ENCODE measurements around the gene SWT1.
"Not testable (repeated sequence)": the region's sequence is repeated elsewhere in the genome, so short reads cannot be mapped to it uniquely, and the experiment has no call there.

SWT1 gene

GRCh38 chr1:185249563-185249962 lies 92.6 kb downstream of the SWT1 start:
- Histone ChIP-seq H3K36me3 (ENCODE audit: insufficient read depth, low read length) (no peaks in the 10 kb centered on the region), H3K4me3 (ENCODE audit: low read length) (no peak overlapping the region), H3K9me3 (ENCODE audit: insufficient read depth, low read depth, low read length) (no peaks in the 10 kb centered on the region), H3K27me3 (ENCODE audit: insufficient read depth, low read length) (no peaks in the 10 kb centered on the region), H3K9ac (ENCODE audit: low read depth, low read length) (no peak overlapping the region), H3K27ac (ENCODE audit: low read depth, low read length) (peak overlapping the region; percentile 70; the same call in 1 of the 2 replicates), H3K4me1 (ENCODE audit: insufficient read depth, low read length) (peaks cover 11% of the 10 kb centered on the region; the same call in 1 of the 2 replicates)
- WGBS: 66% methylated on average over 2 of the region's 2 CpGs

- Histone ChIP-seq H3K4me1 (ENCODE audit: insufficient read depth, low read length) (peaks cover 11% of the 10 kb centered on the region; the same call in 1 of the 2 replicates), H3K27me3 (ENCODE audit: insufficient read depth, low read length) (no peaks in the 10 kb centered on the region), H3K9ac (ENCODE audit: low read depth, low read length) (no peak overlapping the region), H3K36me3 (ENCODE audit: insufficient read depth, low read length) (no peaks in the 10 kb centered on the region), H3K4me3 (ENCODE audit: low read length) (no peak overlapping the region), H3K9me3 (ENCODE audit: insufficient read depth, low read depth, low read length) (no peaks in the 10 kb centered on the region), H3K27ac (ENCODE audit: low read depth, low read length) (peak overlapping the region; percentile 70; the same call in 1 of the 2 replicates)
- 81% methylated on average over 4 of the region's 4 CpGs for WGBS
Observed at GRCh38 chr1:185250063-185250462, 93.1 kb downstream of the SWT1 start.

- not testable (repeated sequence) for H3K9me3 ChIP-seq (ENCODE audit: insufficient read depth, low read depth, low read length); H3K27me3 ChIP-seq (ENCODE audit: insufficient read depth, low read length); H3K9ac ChIP-seq (ENCODE audit: low read depth, low read length); H3K4me3 ChIP-seq (ENCODE audit: low read length); H3K36me3 ChIP-seq (ENCODE audit: insufficient read depth, low read length); H3K27ac ChIP-seq (ENCODE audit: low read depth, low read length)
- WGBS: 100% methylated on average over 3 of the region's 4 CpGs
- peaks cover 11% of the 10 kb centered on the region; the same call in 1 of the 2 replicates for H3K4me1 ChIP-seq (ENCODE audit: insufficient read depth, low read length)
Observed at GRCh38 chr1:185251928-185252327, 95.0 kb downstream of the SWT1 start.

GRCh38 chr1:185252404-185252803 lies 95.4 kb downstream of the SWT1 start:
- H3K4me3 ChIP-seq (ENCODE audit: low read length); H3K27me3 ChIP-seq (ENCODE audit: insufficient read depth, low read length); H3K27ac ChIP-seq (ENCODE audit: low read depth, low read length); H3K36me3 ChIP-seq (ENCODE audit: insufficient read depth, low read length); H3K9me3 ChIP-seq (ENCODE audit: insufficient read depth, low read depth, low read length); H3K9ac ChIP-seq (ENCODE audit: low read depth, low read length): not testable (repeated sequence)
- no CpG with 5 or more reads among the region's 1 CpG for WGBS
- H3K4me1 ChIP-seq (ENCODE audit: insufficient read depth, low read length): peaks cover 11% of the 10 kb centered on the region; the same call in 1 of the 2 replicates

GRCh38 chr1:185255595-185255994 lies 98.6 kb downstream of the SWT1 start:
- WGBS: 92% methylated on average over 4 of the region's 6 CpGs
- H3K9me3 ChIP-seq (ENCODE audit: insufficient read depth, low read depth, low read length); H3K27me3 ChIP-seq (ENCODE audit: insufficient read depth, low read length); H3K27ac ChIP-seq (ENCODE audit: low read depth, low read length); H3K4me1 ChIP-seq (ENCODE audit: insufficient read depth, low read length); H3K4me3 ChIP-seq (ENCODE audit: low read length); H3K36me3 ChIP-seq (ENCODE audit: insufficient read depth, low read length); H3K9ac ChIP-seq (ENCODE audit: low read depth, low read length): not testable (repeated sequence)

GRCh38 chr1:185257116-185257949 lies 100.4 kb downstream of the SWT1 start:
- not testable (repeated sequence) for H3K9me3 ChIP-seq (ENCODE audit: insufficient read depth, low read depth, low read length); H3K27ac ChIP-seq (ENCODE audit: low read depth, low read length); H3K4me3 ChIP-seq (ENCODE audit: low read length); H3K27me3 ChIP-seq (ENCODE audit: insufficient read depth, low read length); H3K4me1 ChIP-seq (ENCODE audit: insufficient read depth, low read length); H3K36me3 ChIP-seq (ENCODE audit: insufficient read depth, low read length); H3K9ac ChIP-seq (ENCODE audit: low read depth, low read length)
- WGBS: 73% methylated on average over 21 of the region's 32 CpGs

- H3K27ac ChIP-seq (ENCODE audit: low read depth, low read length): no peak overlapping the region
- no peaks in the 10 kb centered on the region for H3K9me3 ChIP-seq (ENCODE audit: insufficient read depth, low read depth, low read length)
- no peak overlapping the region for H3K4me3 ChIP-seq (ENCODE audit: low read length)
- H3K36me3 ChIP-seq (ENCODE audit: insufficient read depth, low read length): no peaks in the 10 kb centered on the region
- H3K4me1 ChIP-seq (ENCODE audit: insufficient read depth, low read length): no peaks in the 10 kb centered on the region
- no peaks in the 10 kb centered on the region for H3K27me3 ChIP-seq (ENCODE audit: insufficient read depth, low read length)
- H3K9ac ChIP-seq (ENCODE audit: low read depth, low read length): no peak overlapping the region
- WGBS: no CpG with 5 or more reads among the region's 2 CpGs
Observed at GRCh38 chr1:185257950-185258208, 100.9 kb downstream of the SWT1 start.

GRCh38 chr1:185258676-185259075 lies 101.7 kb downstream of the SWT1 start:
- Histone ChIP-seq H3K36me3 (ENCODE audit: insufficient read depth, low read length) (no peaks in the 10 kb centered on the region), H3K9me3 (ENCODE audit: insufficient read depth, low read depth, low read length) (no peaks in the 10 kb centered on the region), H3K4me3 (ENCODE audit: low read length) (no peak overlapping the region), H3K9ac (ENCODE audit: low read depth, low read length) (no peak overlapping the region), H3K27me3 (ENCODE audit: insufficient read depth, low read length) (no peaks in the 10 kb centered on the region), H3K4me1 (ENCODE audit: insufficient read depth, low read length) (no peaks in the 10 kb centered on the region), H3K27ac (ENCODE audit: low read depth, low read length) (no peak overlapping the region)
- 93% methylated on average over 1 of the region's 1 CpG for WGBS

- no peaks in the 10 kb centered on the region for H3K27me3 ChIP-seq (ENCODE audit: insufficient read depth, low read length)
- no peaks in the 10 kb centered on the region for H3K4me1 ChIP-seq (ENCODE audit: insufficient read depth, low read length)
- H3K9me3 ChIP-seq (ENCODE audit: insufficient read depth, low read depth, low read length): no peaks in the 10 kb centered on the region
- WGBS: no CpG with 5 or more reads among the region's 1 CpG
- no peak overlapping the region for H3K27ac ChIP-seq (ENCODE audit: low read depth, low read length)
- no peak overlapping the region for H3K9ac ChIP-seq (ENCODE audit: low read depth, low read length)
- no peaks in the 10 kb centered on the region for H3K36me3 ChIP-seq (ENCODE audit: insufficient read depth, low read length)
- H3K4me3 ChIP-seq (ENCODE audit: low read length): no peak overlapping the region
Observed at GRCh38 chr1:185260611-185261010, 103.6 kb downstream of the SWT1 start.

GRCh38 chr1:185262151-185262550 lies 105.2 kb downstream of the SWT1 start:
- H3K27ac ChIP-seq (ENCODE audit: low read depth, low read length): no peak overlapping the region
- H3K4me1 ChIP-seq (ENCODE audit: insufficient read depth, low read length): no peaks in the 10 kb centered on the region
- no peaks in the 10 kb centered on the region for H3K27me3 ChIP-seq (ENCODE audit: insufficient read depth, low read length)
- 95% methylated on average over 1 of the region's 1 CpG for WGBS
- H3K9me3 ChIP-seq (ENCODE audit: insufficient read depth, low read depth, low read length): no peaks in the 10 kb centered on the region
- H3K4me3 ChIP-seq (ENCODE audit: low read length): no peak overlapping the region
- no peaks in the 10 kb centered on the region for H3K36me3 ChIP-seq (ENCODE audit: insufficient read depth, low read length)
- H3K9ac ChIP-seq (ENCODE audit: low read depth, low read length): no peak overlapping the region

- WGBS: 96% methylated on average over 3 of the region's 3 CpGs
- Histone ChIP-seq H3K9ac (ENCODE audit: low read depth, low read length) (no peak overlapping the region), H3K4me3 (ENCODE audit: low read length) (no peak overlapping the region), H3K4me1 (ENCODE audit: insufficient read depth, low read length) (no peaks in the 10 kb centered on the region), H3K36me3 (ENCODE audit: insufficient read depth, low read length) (no peaks in the 10 kb centered on the region), H3K27me3 (ENCODE audit: insufficient read depth, low read length) (no peaks in the 10 kb centered on the region), H3K9me3 (ENCODE audit: insufficient read depth, low read depth, low read length) (no peaks in the 10 kb centered on the region), H3K27ac (ENCODE audit: low read depth, low read length) (no peak overlapping the region)
Observed at GRCh38 chr1:185263292-185263691, 106.3 kb downstream of the SWT1 start.

GRCh38 chr1:185263780-185264179 lies 106.8 kb downstream of the SWT1 start:
- Histone ChIP-seq H3K36me3 (ENCODE audit: insufficient read depth, low read length) (no peaks in the 10 kb centered on the region), H3K4me3 (ENCODE audit: low read length) (no peak overlapping the region), H3K27me3 (ENCODE audit: insufficient read depth, low read length) (no peaks in the 10 kb centered on the region), H3K9ac (ENCODE audit: low read depth, low read length) (no peak overlapping the region), H3K9me3 (ENCODE audit: insufficient read depth, low read depth, low read length) (no peaks in the 10 kb centered on the region), H3K4me1 (ENCODE audit: insufficient read depth, low read length) (no peaks in the 10 kb centered on the region), H3K27ac (ENCODE audit: low read depth, low read length) (no peak overlapping the region)
- 100% methylated on average over 1 of the region's 1 CpG for WGBS
